Stimulated activated CD8-positive, alpha-beta memory T cell treated with anti-CD3 and anti-CD28 coated beads, Interleukin-4, amount 100 ng/mL, for 1 hour (primary cell): ENCODE measurements around the gene CD4.

ENCODE experiments used
- DNase-seq, 2 donors: peaks; one replicate each; pipeline ENCODE4 v3.0.0-alpha.2; 2020; ENCODE audit warnings: low read depth in 2 of 2, low spot score in 1 of 2

CD4 gene

GRCh38 chr12:6778217-6778573 is 11.1 kb upstream of the CD4 start:
- DNase-seq = no peak

- peak; percentile 72 to 79 for DNase-seq
These were observed 10.5 kb upstream of the CD4 start for GRCh38 chr12:6778574-6779550.

- no peak for DNase-seq
These were observed 9.5 kb upstream of the CD4 start for GRCh38 chr12:6779708-6780432.

- no peak for DNase-seq
These were observed 8.8 kb upstream of the CD4 start for GRCh38 chr12:6780573-6780972.

GRCh38 chr12:6782119-6782518 is 7.2 kb upstream of the CD4 start:
- DNase-seq = no peak

- no peak for DNase-seq
These were observed 6.3 kb upstream of the CD4 start for GRCh38 chr12:6782850-6783566.

GRCh38 chr12:6783828-6784227 is 5.5 kb upstream of the CD4 start:
- no peak for DNase-seq

GRCh38 chr12:6784296-6784695 is 5.0 kb upstream of the CD4 start:
- DNase-seq = no peak

- no peak for DNase-seq
These were observed 4.6 kb upstream of the CD4 start for GRCh38 chr12:6784761-6785160.

- no peak for DNase-seq
These were observed 2.8 kb upstream of the CD4 start for GRCh38 chr12:6786416-6787094.

GRCh38 chr12:6787309-6787708 is 2.0 kb upstream of the CD4 start:
- DNase-seq = no peak

- no peak for DNase-seq
These were observed 1.3 kb downstream of the CD4 start for GRCh38 chr12:6790496-6791150.

- DNase-seq = no peak
These were observed 2.7 kb downstream of the CD4 start for GRCh38 chr12:6791931-6792520.

- DNase-seq = no peak
These were observed 3.3 kb downstream of the CD4 start for GRCh38 chr12:6792522-6793201.

- no peak for DNase-seq
These were observed 5.8 kb downstream of the CD4 start for GRCh38 chr12:6795088-6795487.

GRCh38 chr12:6796576-6796975 is 7.2 kb downstream of the CD4 start:
- no peak for DNase-seq

- no peak for DNase-seq
These were observed 9.8 kb downstream of the CD4 start for GRCh38 chr12:6799147-6799546.

- no peak for DNase-seq
These were observed 17.8 kb downstream of the CD4 start for GRCh38 chr12:6807170-6807569.

GRCh38 chr12:6809056-6809455 is 19.7 kb downstream of the CD4 start:
- no peak for DNase-seq

GRCh38 chr12:6810758-6811157 is 21.4 kb downstream of the CD4 start:
- DNase-seq = no peak
